AG04449 (cell line): Measurements from ENCODE around the gene MTURN.

Experiments used
- CTCF ChIA-PET: fragments of 350-600 bp; formaldehyde crosslinking; extraction: SDS; loops from one replicate; lab custom pipeline; 2021; ENCODE audit warnings: antibody characterized with exemption; lab: Yijun Ruan, JAX
- POLR2A ChIA-PET: fragments of 400-600, 350-600 bp; formaldehyde crosslinking; extraction: SDS; loops from one replicate; lab custom pipeline; 2020; ENCODE audit warnings: antibody characterized with exemption, inconsistent platforms; lab: Yijun Ruan, JAX
- DNase-seq: peaks from one replicate; pipeline ENCODE4 v3.0.0-alpha.2; 2010; ENCODE audit warnings: low read depth, low spot score
- H3K4me3 ChIP-seq: 2 replicates; pipeline ENCODE4 v1.5.1; 2011; ENCODE audit warnings: low read depth, mild to moderate bottlenecking, control low read depth, low read length
- CTCF ChIP-seq: IDR thresholded peaks from one replicate; pipeline ENCODE4 v1.5.1; 2011; ENCODE audit warnings: mild to moderate bottlenecking, moderate library complexity, low read length, control low read depth, inconsistent platforms; ENCODE audit not compliant: insufficient read depth; ENCODE audit errors: missing control alignments

Gene MTURN

GRCh38 chr7:30133736-30134610 lies 813 bp upstream of the MTURN start:
- peak overlapping the region; percentile 83 for H3K4me3 ChIP-seq
- CTCF ChIA-PET = interaction anchor here (0.8 to 1.8 kb wide), 6 partner anchors 36 to 430 kb away, joined by 3 to 6 read pairs (median 4); no protein-coding TSS in a partner anchor
- POLR2A ChIA-PET = interaction anchor here (0.6 to 1.0 kb wide), 2 partner anchors 21 to 43 kb away, joined by 3 read pairs; no protein-coding TSS in a partner anchor
- TF ChIP-seq CTCF = no peak
- DNase-seq = no peak

GRCh38 chr7:30135301-30136116 lies 723 bp downstream of the MTURN start:
- no peak for TF ChIP-seq CTCF
- CTCF ChIA-PET = interaction anchor here (1.0 to 1.7 kb wide), 4 partner anchors 9 to 334 kb away, joined by 3 to 4 read pairs (median 4); no protein-coding TSS in a partner anchor
- peak overlapping the region; percentile 83 for H3K4me3 ChIP-seq
- POLR2A ChIA-PET = interaction anchor here (0.7 kb wide), 1 partner anchor 27 kb away, joined by 3 read pairs; no protein-coding TSS in a partner anchor
- no peak for DNase-seq

GRCh38 chr7:30136117-30136731 lies 1.4 kb downstream of the MTURN start:
- no peak for TF ChIP-seq CTCF
- DNase-seq = no peak
- peak overlapping the region; percentile 83 for H3K4me3 ChIP-seq
- CTCF ChIA-PET = interaction anchor here (1.0 to 1.7 kb wide), 4 partner anchors 8 to 30 kb away, joined by 3 to 5 read pairs (median 4); no protein-coding TSS in a partner anchor
- POLR2A ChIA-PET = interaction anchor here (0.7 kb wide), 1 partner anchor 27 kb away, joined by 3 read pairs; no protein-coding TSS in a partner anchor

- H3K4me3 ChIP-seq = peak overlapping the region; percentile 83
- CTCF ChIA-PET = interaction anchor here (1.2 to 1.4 kb wide), 2 partner anchors 12 to 14 kb away, joined by 3 to 5 read pairs; no protein-coding TSS in a partner anchor
Measured at GRCh38 chr7:30136743-30137485, 2.1 kb downstream of the MTURN start.

More at GRCh38 chr7:30136743-30137485, 2.1 kb downstream of the MTURN start:
- POLR2A ChIA-PET = no interaction called here
- TF ChIP-seq CTCF = no peak
- no peak for DNase-seq
